Measurements from ENCODE around the gene KRTAP4-3. TPM values are rescaled to one million over a fixed set of nuclear protein-coding genes. Genes with fewer than 3 reads are reported as not detected.
"Not testable (repeated sequence)": the region's sequence is repeated elsewhere in the genome, so short reads cannot be mapped to it uniquely, and the experiment has no call there.

Gene KRTAP4-3
- total and polyA plus RNA-seq, 5 donors from 2014 or later, result not detected

DNA sequence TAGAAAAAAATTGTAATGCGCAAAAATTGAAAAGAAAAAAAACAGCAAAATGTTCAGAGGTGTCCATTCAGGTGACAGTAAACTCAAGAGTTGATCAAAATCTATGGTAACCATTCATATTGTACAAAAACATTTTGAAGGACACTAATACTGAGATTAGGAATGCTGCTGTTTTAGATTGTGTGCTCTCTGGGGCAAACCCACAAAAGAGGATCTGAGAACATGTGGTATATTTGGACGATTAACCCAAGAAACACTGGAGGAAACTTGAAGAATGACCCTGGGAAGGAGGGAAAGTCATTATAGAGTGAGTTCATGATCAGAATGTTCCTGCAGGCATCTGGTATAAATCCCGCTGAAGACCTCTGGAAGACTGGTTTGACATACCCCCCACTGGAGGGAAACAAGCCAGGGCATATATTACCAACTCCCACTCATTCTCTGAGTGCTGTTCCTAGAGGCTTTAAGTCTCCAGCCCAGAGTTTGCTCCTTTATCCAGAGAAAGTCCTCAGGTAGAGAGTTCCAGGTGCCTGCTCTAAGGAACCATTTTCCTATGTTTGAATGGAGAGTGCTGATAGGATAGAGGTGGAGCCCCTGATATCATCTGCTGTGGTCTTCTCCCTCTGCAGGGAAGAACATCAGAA is 8.8 kb upstream of the KRTAP4-3 start:
- H3K4me3 Mint-ChIP-seq, result no peak overlapping the region
- Histone ChIP-seq H3K27ac (ENCODE audit: insufficient read depth, low read length, poor library complexity, severe bottlenecking) (no peak overlapping the region), H3K9me3 (ENCODE audit: control insufficient read depth in 2 of 2, low read length in 2 of 2) (no peaks in the 10 kb centered on the region), H3K27me3 (ENCODE audit: control insufficient read depth, insufficient read depth, low read length) (peaks cover 6% of the 10 kb centered on the region), H3K4me1 (ENCODE audit: control insufficient read depth, insufficient read depth, low read length, poor library complexity, severe bottlenecking) (no peaks in the 10 kb centered on the region), H3K36me3 (ENCODE audit: control insufficient read depth, insufficient read depth, low read length) (no peaks in the 10 kb centered on the region), H3K4me3 (ENCODE audit: low read depth, low read length) (no peak overlapping the region)
- DNase-seq (no peak), ATAC-seq (ENCODE audit: low read depth in 2 of 2) (no peak)
- peaks cover 14% of the 10 kb centered on the region for H3K27me3 Mint-ChIP-seq
- peaks cover 0 to 5% (median 2%) of the 10 kb centered on the region in 4 donors for H3K4me1 Mint-ChIP-seq
- H3K27ac Mint-ChIP-seq, result no peak overlapping the region
- H3K36me3 Mint-ChIP-seq, result no peaks in the 10 kb centered on the region
- H3K9me3 Mint-ChIP-seq, result no peaks in the 10 kb centered on the region

DNA sequence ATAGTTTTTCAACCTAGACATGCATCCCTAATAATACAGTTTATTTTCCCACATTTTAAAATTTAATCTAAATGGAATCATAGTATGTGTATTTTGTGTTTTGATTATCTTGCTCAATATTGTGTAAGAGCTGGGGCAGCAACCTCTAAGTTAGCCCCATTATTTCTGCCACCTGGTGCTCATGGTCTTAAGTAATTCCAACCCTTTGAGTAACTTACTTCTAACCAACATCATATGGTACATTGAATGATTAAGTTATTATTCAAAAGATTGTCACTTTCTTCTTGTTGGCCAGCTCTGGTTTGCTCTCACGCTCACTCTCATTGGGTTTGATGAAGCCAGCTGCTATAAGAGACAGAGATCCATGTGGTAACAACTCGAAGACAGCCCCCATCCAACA is 3.9 kb upstream of the KRTAP4-3 start:
- Histone ChIP-seq H3K36me3 (ENCODE audit: control insufficient read depth, insufficient read depth, low read length) (no peaks in the 10 kb centered on the region), H3K4me1 (ENCODE audit: control insufficient read depth, insufficient read depth, low read length, poor library complexity, severe bottlenecking) (no peaks in the 10 kb centered on the region), H3K27me3 (ENCODE audit: control insufficient read depth, insufficient read depth, low read length) (peaks cover 6% of the 10 kb centered on the region), H3K9me3 (ENCODE audit: control insufficient read depth in 2 of 2, low read length in 2 of 2) (no peaks in the 10 kb centered on the region), H3K4me3 (ENCODE audit: low read depth, low read length) (no peak overlapping the region), H3K27ac (ENCODE audit: insufficient read depth, low read length, poor library complexity, severe bottlenecking) (no peak overlapping the region)
- ATAC-seq (ENCODE audit: low read depth in 2 of 2), result no peak
- Mint-ChIP-seq H3K9me3 (no peaks in the 10 kb centered on the region), H3K4me1 (peaks cover 0 to 5% (median 2%) of the 10 kb centered on the region in 4 donors), H3K4me3 (no peak overlapping the region), H3K27me3 (peaks cover 17% of the 10 kb centered on the region), H3K36me3 (no peaks in the 10 kb centered on the region), H3K27ac (no peak overlapping the region)
- DNase-seq, result no peak

DNA sequence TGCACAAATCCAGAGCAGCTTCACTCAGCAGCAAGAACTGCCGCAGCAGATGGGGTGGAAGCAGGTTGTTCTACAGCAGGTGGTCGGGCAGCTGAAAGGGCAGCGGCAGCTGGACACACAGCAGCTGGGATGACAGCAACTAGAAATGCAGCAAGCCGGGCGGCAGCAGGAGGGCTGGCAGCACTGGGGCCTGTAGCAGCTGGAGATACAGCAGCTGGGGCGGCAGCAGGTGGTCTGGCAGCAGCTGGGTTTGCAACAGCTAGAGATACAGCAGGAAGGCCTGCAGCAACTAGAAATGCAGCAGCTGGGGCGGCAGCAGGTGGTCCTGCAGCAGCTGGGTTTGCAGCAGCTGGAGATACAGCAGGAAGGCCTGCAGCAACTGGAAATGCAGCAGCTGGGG is 460 bp downstream of the KRTAP4-3 start:
- peaks cover 0 to 1% (median 0%) of the 10 kb centered on the region in 7 donors for H3K9me3 Mint-ChIP-seq
- Histone ChIP-seq H3K9me3 (ENCODE audit: control insufficient read depth in 2 of 2, low read length in 2 of 2) (no peaks in the 10 kb centered on the region), H3K27me3 (ENCODE audit: control insufficient read depth, insufficient read depth, low read length) (peaks cover 7% of the 10 kb centered on the region), H3K4me3 (ENCODE audit: low read depth, low read length) (no peak overlapping the region), H3K36me3 (ENCODE audit: control insufficient read depth, insufficient read depth, low read length) (no peaks in the 10 kb centered on the region), H3K27ac (ENCODE audit: insufficient read depth, low read length, poor library complexity, severe bottlenecking) (no peak overlapping the region), H3K4me1 (ENCODE audit: control insufficient read depth, insufficient read depth, low read length, poor library complexity, severe bottlenecking) (no peaks in the 10 kb centered on the region)
- no peak for DNase-seq
- ATAC-seq (ENCODE audit: low read depth in 2 of 2), result no peak
- peaks cover 15% of the 10 kb centered on the region for H3K27me3 Mint-ChIP-seq
- H3K36me3 Mint-ChIP-seq, result no peaks in the 10 kb centered on the region
- no peak overlapping the region for H3K4me3 Mint-ChIP-seq
- no peak overlapping the region for H3K27ac Mint-ChIP-seq
- H3K4me1 Mint-ChIP-seq, result no peaks in the 10 kb centered on the region

DNA sequence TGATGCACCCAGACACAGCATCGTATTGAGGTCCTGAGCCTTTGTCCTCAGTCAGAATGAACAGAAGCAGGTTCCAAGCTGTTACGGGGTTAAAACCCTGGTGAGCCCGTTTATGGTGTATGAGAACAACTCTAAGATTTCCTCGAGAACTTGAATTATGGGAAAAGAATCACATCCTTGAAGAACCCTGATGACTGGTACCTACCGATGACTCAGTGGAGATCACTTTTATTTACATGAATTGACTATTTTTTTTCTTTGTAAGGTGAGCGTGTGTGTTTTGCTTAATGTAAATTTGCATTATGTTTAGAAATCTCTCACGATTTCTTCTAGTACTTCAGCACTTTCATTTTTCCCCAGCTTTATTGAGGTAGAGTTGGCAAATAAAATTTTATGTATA is 4.2 kb downstream of the KRTAP4-3 start:
- ATAC-seq (ENCODE audit: low read depth in 2 of 2) (no peak), DNase-seq (no peak)
- Mint-ChIP-seq H3K36me3 (no peaks in the 10 kb centered on the region), H3K4me3 (no peak overlapping the region), H3K27ac (no peak overlapping the region), H3K9me3 (peaks cover 0 to 1% (median 0%) of the 10 kb centered on the region in 7 donors), H3K4me1 (no peaks in the 10 kb centered on the region), H3K27me3 (peaks cover 11% of the 10 kb centered on the region)
- H3K4me3 ChIP-seq (ENCODE audit: low read depth, low read length), result no peak overlapping the region
- no peaks in the 10 kb centered on the region for H3K9me3 ChIP-seq (ENCODE audit: control insufficient read depth in 2 of 2, low read length in 2 of 2)
- H3K27ac ChIP-seq (ENCODE audit: insufficient read depth, low read length, poor library complexity, severe bottlenecking), result no peak overlapping the region
- H3K4me1 ChIP-seq (ENCODE audit: control insufficient read depth, insufficient read depth, low read length, poor library complexity, severe bottlenecking), result no peaks in the 10 kb centered on the region
- H3K36me3 ChIP-seq (ENCODE audit: control insufficient read depth, insufficient read depth, low read length), result no peaks in the 10 kb centered on the region
- H3K27me3 ChIP-seq (ENCODE audit: control insufficient read depth, insufficient read depth, low read length), result peaks cover 8% of the 10 kb centered on the region

DNA sequence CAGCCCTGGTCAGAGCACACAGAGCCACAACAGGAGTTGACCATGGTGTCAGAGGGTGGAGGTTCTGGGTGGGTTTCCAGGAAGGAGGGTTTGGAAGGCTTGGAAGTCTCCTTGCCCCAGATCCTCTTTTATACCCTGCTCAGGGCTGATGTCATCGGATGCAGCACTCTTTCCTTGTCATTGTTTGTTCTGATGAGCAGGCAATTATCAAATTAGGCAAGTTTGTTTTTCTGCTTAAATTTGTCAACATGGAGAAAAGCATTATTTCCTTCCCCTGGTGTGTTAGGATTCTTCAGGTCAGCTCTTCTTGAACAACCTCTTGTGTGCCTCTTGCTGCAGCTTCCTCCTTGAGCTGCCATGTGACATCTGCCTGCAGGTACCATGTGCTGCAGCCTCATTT is 7.4 kb downstream of the KRTAP4-3 start, which contains the start of gene KRTAP4-4:
KRTAP4-4 (minus strand) TSS at position 101 of the 400 bp plus-strand sequence; CDS start at position 44, 57 bp downstream.
- Mint-ChIP-seq H3K9me3 (no peaks in the 10 kb centered on the region), H3K27me3 (peaks cover 22% of the 10 kb centered on the region), H3K4me1 (no peaks in the 10 kb centered on the region), H3K27ac (no peak within 1 kb of the TSS), H3K36me3 (no peaks in the 10 kb centered on the region), H3K4me3 (no peak within 1 kb of the TSS)
- H3K4me3 ChIP-seq (ENCODE audit: low read depth, low read length), result no peak within 1 kb of the TSS
- peaks cover 23% of the 10 kb centered on the region for H3K27me3 ChIP-seq (ENCODE audit: control insufficient read depth, insufficient read depth, low read length)
- H3K36me3 ChIP-seq (ENCODE audit: control insufficient read depth, insufficient read depth, low read length), result no peaks in the 10 kb centered on the region
- no peak within 1 kb of the TSS for H3K27ac ChIP-seq (ENCODE audit: insufficient read depth, low read length, poor library complexity, severe bottlenecking)
- no peak for DNase-seq
- H3K9me3 ChIP-seq (ENCODE audit: control insufficient read depth in 2 of 2, low read length in 2 of 2), result no peaks in the 10 kb centered on the region
- ATAC-seq (ENCODE audit: low read depth in 2 of 2), result no peak
- H3K4me1 ChIP-seq (ENCODE audit: control insufficient read depth, insufficient read depth, low read length, poor library complexity, severe bottlenecking), result no peaks in the 10 kb centered on the region

DNA sequence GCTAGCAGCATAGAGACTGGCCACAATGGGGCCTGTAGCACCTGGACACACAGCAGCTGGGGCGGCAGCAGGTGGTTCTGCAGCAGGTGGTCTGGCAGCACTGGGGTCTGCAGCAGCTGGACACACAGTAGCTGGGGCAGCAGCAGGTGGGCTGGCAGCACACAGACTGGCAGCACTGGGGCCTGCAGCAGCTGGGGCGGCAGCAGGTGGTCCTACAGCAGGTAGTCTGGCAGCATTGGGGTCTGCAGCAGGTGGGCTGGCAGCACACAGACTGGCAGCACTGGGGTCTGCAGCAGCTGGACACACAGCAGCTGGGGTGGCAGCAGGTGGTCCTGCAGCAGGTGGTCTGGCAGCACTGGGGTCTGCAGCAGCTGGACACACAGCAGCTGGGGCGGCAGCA is 7.8 kb downstream of the KRTAP4-3 start:
- not testable (repeated sequence) for H3K4me1 Mint-ChIP-seq, H3K36me3 Mint-ChIP-seq

DNA sequence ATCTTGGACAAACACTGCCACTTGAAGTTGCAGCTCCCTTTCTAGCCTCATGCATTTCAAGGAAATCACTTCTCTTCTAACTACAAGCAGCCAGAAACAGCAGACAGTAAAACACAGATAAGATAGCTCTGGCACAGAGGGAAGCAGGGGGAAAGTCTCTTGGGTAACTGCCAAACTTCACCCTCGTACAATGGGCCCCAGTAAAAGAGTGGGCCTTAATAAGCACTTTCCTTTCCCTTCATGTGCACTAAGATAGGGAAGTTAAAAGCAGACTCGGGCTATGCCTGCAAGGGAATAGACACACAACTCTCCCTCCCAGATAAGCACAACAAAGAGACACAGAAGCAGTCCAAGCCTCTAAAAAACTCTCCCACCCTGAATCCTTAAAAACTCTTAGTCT is 14.2 kb downstream of the KRTAP4-3 start:
- H3K27me3 ChIP-seq (ENCODE audit: control insufficient read depth, insufficient read depth, low read length), result peaks cover 22% of the 10 kb centered on the region
- no peak overlapping the region for H3K4me3 ChIP-seq (ENCODE audit: low read depth, low read length)
- ATAC-seq (ENCODE audit: low read depth in 2 of 2) (no peak), DNase-seq (no peak)
- H3K27ac ChIP-seq (ENCODE audit: insufficient read depth, low read length, poor library complexity, severe bottlenecking), result no peak overlapping the region
- no peaks in the 10 kb centered on the region for H3K4me1 Mint-ChIP-seq
- peaks cover 20% of the 10 kb centered on the region for H3K27me3 Mint-ChIP-seq
- H3K9me3 Mint-ChIP-seq, result no peaks in the 10 kb centered on the region
- H3K9me3 ChIP-seq (ENCODE audit: control insufficient read depth in 2 of 2, low read length in 2 of 2), result no peaks in the 10 kb centered on the region
- no peaks in the 10 kb centered on the region for H3K36me3 Mint-ChIP-seq
- H3K4me1 ChIP-seq (ENCODE audit: control insufficient read depth, insufficient read depth, low read length, poor library complexity, severe bottlenecking), result no peaks in the 10 kb centered on the region
- H3K36me3 ChIP-seq (ENCODE audit: control insufficient read depth, insufficient read depth, low read length), result no peaks in the 10 kb centered on the region
- H3K4me3 Mint-ChIP-seq, result no peak overlapping the region
- H3K27ac Mint-ChIP-seq, result no peak overlapping the region

More for the DNA sequence above, 7.8 kb downstream of the KRTAP4-3 start:
- not testable (repeated sequence) for H3K4me3 Mint-ChIP-seq; ATAC-seq (ENCODE audit: low read depth in 2 of 2); H3K27ac ChIP-seq (ENCODE audit: insufficient read depth, low read length, poor library complexity, severe bottlenecking); DNase-seq; H3K36me3 ChIP-seq (ENCODE audit: control insufficient read depth, insufficient read depth, low read length); H3K27ac Mint-ChIP-seq; H3K9me3 Mint-ChIP-seq; H3K4me3 ChIP-seq (ENCODE audit: low read depth, low read length); H3K4me1 ChIP-seq (ENCODE audit: control insufficient read depth, insufficient read depth, low read length, poor library complexity, severe bottlenecking); H3K9me3 ChIP-seq (ENCODE audit: control insufficient read depth in 2 of 2, low read length in 2 of 2)
- H3K27me3 ChIP-seq (ENCODE audit: control insufficient read depth, insufficient read depth, low read length), result peaks cover 23% of the 10 kb centered on the region
- H3K27me3 Mint-ChIP-seq, result peaks cover 22% of the 10 kb centered on the region

- Mint-ChIP-seq H3K4me1 (peaks cover 0 to 2% (median 0%) of the 10 kb centered on the region in 4 donors), H3K36me3 (no peaks in the 10 kb centered on the region), H3K27ac (no peak overlapping the region), H3K9me3 (no peaks in the 10 kb centered on the region), H3K27me3 (peaks cover 24% of the 10 kb centered on the region), H3K4me3 (no peak overlapping the region)
- no peaks in the 10 kb centered on the region for H3K9me3 ChIP-seq (ENCODE audit: control insufficient read depth in 2 of 2, low read length in 2 of 2)
- no peaks in the 10 kb centered on the region for H3K36me3 ChIP-seq (ENCODE audit: control insufficient read depth, insufficient read depth, low read length)
- no peak overlapping the region for H3K4me3 ChIP-seq (ENCODE audit: low read depth, low read length)
- H3K27ac ChIP-seq (ENCODE audit: insufficient read depth, low read length, poor library complexity, severe bottlenecking), result no peak overlapping the region
- no peaks in the 10 kb centered on the region for H3K4me1 ChIP-seq (ENCODE audit: control insufficient read depth, insufficient read depth, low read length, poor library complexity, severe bottlenecking)
- no peak for ATAC-seq (ENCODE audit: low read depth in 2 of 2)
- DNase-seq, result no peak
- H3K27me3 ChIP-seq (ENCODE audit: control insufficient read depth, insufficient read depth, low read length), result peaks cover 12% of the 10 kb centered on the region
Measured at GRCh38 chr17:41151525-41151924, 16.5 kb downstream of the KRTAP4-3 start.

Data from CD4-positive, CD25-positive, alpha-beta regulatory T cell (primary cell).